ENCODE data around the gene CFAP52. TPM values are rescaled to one million over a fixed set of nuclear protein-coding genes. Genes with fewer than 3 reads are reported as not detected.
"Not testable (repeated sequence)": the region's sequence is repeated elsewhere in the genome, so short reads cannot be mapped to it uniquely, and the experiment has no call there.

Gene CFAP52
- total and polyA plus RNA-seq, 4 donors = 7.5 to 26.7 (median 16.7) TPM

- H3K4me3 ChIP-seq (ENCODE audit: low read depth, low read length); H3K27me3 ChIP-seq (ENCODE audit: control insufficient read depth, insufficient read depth, low read length); DNase-seq (ENCODE audit: low read depth in 4 of 6, low spot score in 6 of 6); H3K36me3 ChIP-seq (ENCODE audit: control insufficient read depth, insufficient read depth, low read length); H3K27ac ChIP-seq (ENCODE audit: low read depth, low read length); H3K4me1 ChIP-seq (ENCODE audit: control insufficient read depth, insufficient read depth, low read length); H3K9me3 ChIP-seq (ENCODE audit: control insufficient read depth, insufficient read depth, low read length): not testable (repeated sequence)
- WGBS (ENCODE audit: insufficient coverage) = 92% methylated on average over 4 of the region's 5 CpGs
These were observed 21.2 kb downstream of the CFAP52 start for GRCh38 chr17:9597638-9598037.

GRCh38 chr17:9598661-9599060, 22.2 kb downstream of the CFAP52 start:
- WGBS (ENCODE audit: insufficient coverage) = 50% methylated on average over 2 of the region's 4 CpGs
- Histone ChIP-seq H3K4me3 (ENCODE audit: low read depth, low read length) (no peak overlapping the region), H3K9me3 (ENCODE audit: control insufficient read depth, insufficient read depth, low read length) (no peaks in the 10 kb centered on the region)

GRCh38 chr17:9604583-9604982, 28.1 kb downstream of the CFAP52 start:
- not testable (repeated sequence) for H3K4me1 ChIP-seq (ENCODE audit: control insufficient read depth, insufficient read depth, low read length); H3K27ac ChIP-seq (ENCODE audit: low read depth, low read length); DNase-seq (ENCODE audit: low read depth in 4 of 6, low spot score in 6 of 6); H3K36me3 ChIP-seq (ENCODE audit: control insufficient read depth, insufficient read depth, low read length); H3K9me3 ChIP-seq (ENCODE audit: control insufficient read depth, insufficient read depth, low read length); H3K27me3 ChIP-seq (ENCODE audit: control insufficient read depth, insufficient read depth, low read length); H3K4me3 ChIP-seq (ENCODE audit: low read depth, low read length)
- WGBS (ENCODE audit: insufficient coverage) = no CpG with 5 or more reads among the region's 5 CpGs

More at GRCh38 chr17:9598661-9599060, 22.2 kb downstream of the CFAP52 start:
- no peaks in the 10 kb centered on the region for H3K4me1 ChIP-seq (ENCODE audit: control insufficient read depth, insufficient read depth, low read length)
- H3K27ac ChIP-seq (ENCODE audit: low read depth, low read length) = no peak overlapping the region
- H3K36me3 ChIP-seq (ENCODE audit: control insufficient read depth, insufficient read depth, low read length) = no peaks in the 10 kb centered on the region
- no peaks in the 10 kb centered on the region for H3K27me3 ChIP-seq (ENCODE audit: control insufficient read depth, insufficient read depth, low read length)
- DNase-seq (ENCODE audit: low read depth in 4 of 6, low spot score in 6 of 6) = no peak

GRCh38 chr17:9606453-9606852, 30.0 kb downstream of the CFAP52 start:
- DNase-seq (ENCODE audit: low read depth in 4 of 6, low spot score in 6 of 6) = no peak
- no CpG with 5 or more reads among the region's 6 CpGs for WGBS (ENCODE audit: insufficient coverage)
- H3K4me3 ChIP-seq (ENCODE audit: low read depth, low read length) = no peak overlapping the region
- no peaks in the 10 kb centered on the region for H3K27me3 ChIP-seq (ENCODE audit: control insufficient read depth, insufficient read depth, low read length)
- H3K36me3 ChIP-seq (ENCODE audit: control insufficient read depth, insufficient read depth, low read length) = no peaks in the 10 kb centered on the region
- no peaks in the 10 kb centered on the region for H3K4me1 ChIP-seq (ENCODE audit: control insufficient read depth, insufficient read depth, low read length)
- no peaks in the 10 kb centered on the region for H3K9me3 ChIP-seq (ENCODE audit: control insufficient read depth, insufficient read depth, low read length)
- no peak overlapping the region for H3K27ac ChIP-seq (ENCODE audit: low read depth, low read length)

- H3K4me1 ChIP-seq (ENCODE audit: control insufficient read depth, insufficient read depth, low read length); H3K36me3 ChIP-seq (ENCODE audit: control insufficient read depth, insufficient read depth, low read length): not testable (repeated sequence)
- WGBS (ENCODE audit: insufficient coverage) = no CpG with 5 or more reads among the region's 5 CpGs
These were observed 30.6 kb downstream of the CFAP52 start for GRCh38 chr17:9607058-9607457.

GRCh38 chr17:9611557-9611956, 35.1 kb downstream of the CFAP52 start:
- H3K9me3 ChIP-seq (ENCODE audit: control insufficient read depth, insufficient read depth, low read length) = no peaks in the 10 kb centered on the region
- no CpG with 5 or more reads among the region's 2 CpGs for WGBS (ENCODE audit: insufficient coverage)

More at GRCh38 chr17:9607058-9607457, 30.6 kb downstream of the CFAP52 start:
- not testable (repeated sequence) for H3K4me3 ChIP-seq (ENCODE audit: low read depth, low read length); H3K27ac ChIP-seq (ENCODE audit: low read depth, low read length); H3K9me3 ChIP-seq (ENCODE audit: control insufficient read depth, insufficient read depth, low read length); H3K27me3 ChIP-seq (ENCODE audit: control insufficient read depth, insufficient read depth, low read length); DNase-seq (ENCODE audit: low read depth in 4 of 6, low spot score in 6 of 6)

GRCh38 chr17:9612006-9612405, 35.6 kb downstream of the CFAP52 start:
- 69% methylated on average over 9 of the region's 9 CpGs for WGBS (ENCODE audit: insufficient coverage)
- no peak for DNase-seq (ENCODE audit: low read depth in 4 of 6, low spot score in 6 of 6)
- Histone ChIP-seq H3K4me3 (ENCODE audit: low read depth, low read length) (no peak overlapping the region), H3K9me3 (ENCODE audit: control insufficient read depth, insufficient read depth, low read length) (no peaks in the 10 kb centered on the region), H3K4me1 (ENCODE audit: control insufficient read depth, insufficient read depth, low read length) (no peaks in the 10 kb centered on the region), H3K36me3 (ENCODE audit: control insufficient read depth, insufficient read depth, low read length) (no peaks in the 10 kb centered on the region), H3K27me3 (ENCODE audit: control insufficient read depth, insufficient read depth, low read length) (no peaks in the 10 kb centered on the region), H3K27ac (ENCODE audit: low read depth, low read length) (no peak overlapping the region)

More at GRCh38 chr17:9611557-9611956, 35.1 kb downstream of the CFAP52 start:
- DNase-seq (ENCODE audit: low read depth in 4 of 6, low spot score in 6 of 6) = no peak
- H3K4me1 ChIP-seq (ENCODE audit: control insufficient read depth, insufficient read depth, low read length) = no peaks in the 10 kb centered on the region
- no peak overlapping the region for H3K4me3 ChIP-seq (ENCODE audit: low read depth, low read length)
- H3K27me3 ChIP-seq (ENCODE audit: control insufficient read depth, insufficient read depth, low read length) = no peaks in the 10 kb centered on the region
- H3K27ac ChIP-seq (ENCODE audit: low read depth, low read length) = no peak overlapping the region
- H3K36me3 ChIP-seq (ENCODE audit: control insufficient read depth, insufficient read depth, low read length) = no peaks in the 10 kb centered on the region

GRCh38 chr17:9615486-9615885, 39.0 kb downstream of the CFAP52 start:
- DNase-seq (ENCODE audit: low read depth in 4 of 6, low spot score in 6 of 6) = no peak
- Histone ChIP-seq H3K27ac (ENCODE audit: low read depth, low read length) (no peak overlapping the region), H3K4me1 (ENCODE audit: control insufficient read depth, insufficient read depth, low read length) (no peaks in the 10 kb centered on the region), H3K9me3 (ENCODE audit: control insufficient read depth, insufficient read depth, low read length) (no peaks in the 10 kb centered on the region), H3K4me3 (ENCODE audit: low read depth, low read length) (no peak overlapping the region), H3K36me3 (ENCODE audit: control insufficient read depth, insufficient read depth, low read length) (no peaks in the 10 kb centered on the region), H3K27me3 (ENCODE audit: control insufficient read depth, insufficient read depth, low read length) (no peaks in the 10 kb centered on the region)
- 100% methylated on average over 1 of the region's 2 CpGs for WGBS (ENCODE audit: insufficient coverage)

- no peaks in the 10 kb centered on the region for H3K27me3 ChIP-seq (ENCODE audit: control insufficient read depth, insufficient read depth, low read length)
- DNase-seq (ENCODE audit: low read depth in 4 of 6, low spot score in 6 of 6) = no peak
- H3K4me1 ChIP-seq (ENCODE audit: control insufficient read depth, insufficient read depth, low read length) = no peaks in the 10 kb centered on the region
- H3K27ac ChIP-seq (ENCODE audit: low read depth, low read length) = no peak overlapping the region
- no peaks in the 10 kb centered on the region for H3K9me3 ChIP-seq (ENCODE audit: control insufficient read depth, insufficient read depth, low read length)
- H3K36me3 ChIP-seq (ENCODE audit: control insufficient read depth, insufficient read depth, low read length) = no peaks in the 10 kb centered on the region
- H3K4me3 ChIP-seq (ENCODE audit: low read depth, low read length) = no peak overlapping the region
These were observed 46.5 kb downstream of the CFAP52 start for GRCh38 chr17:9622961-9623360.

- Histone ChIP-seq H3K36me3 (ENCODE audit: control insufficient read depth, insufficient read depth, low read length) (no peaks in the 10 kb centered on the region), H3K4me3 (ENCODE audit: low read depth, low read length) (no peak overlapping the region), H3K27ac (ENCODE audit: low read depth, low read length) (no peak overlapping the region), H3K27me3 (ENCODE audit: control insufficient read depth, insufficient read depth, low read length) (no peaks in the 10 kb centered on the region), H3K4me1 (ENCODE audit: control insufficient read depth, insufficient read depth, low read length) (no peaks in the 10 kb centered on the region), H3K9me3 (ENCODE audit: control insufficient read depth, insufficient read depth, low read length) (no peaks in the 10 kb centered on the region)
- no peak for DNase-seq (ENCODE audit: low read depth in 4 of 6, low spot score in 6 of 6)
- WGBS (ENCODE audit: insufficient coverage) = 93% methylated on average over 7 of the region's 10 CpGs
These were observed 52.1 kb downstream of the CFAP52 start for GRCh38 chr17:9628509-9628908.

All from spinal cord (tissue), 10 donors.